GM19023 (cell line): ENCODE data around the gene CLDN9.

ENCODE experiments used
- ATAC-seq: cut with Tn5 transposase; IDR thresholded peaks from one replicate; pipeline ENCODE4 v1.9.1; 2021; ENCODE audit warnings: mild to moderate bottlenecking, moderate library complexity; ENCODE audit not compliant: unreplicated experiment

The CLDN9 gene, protein sequence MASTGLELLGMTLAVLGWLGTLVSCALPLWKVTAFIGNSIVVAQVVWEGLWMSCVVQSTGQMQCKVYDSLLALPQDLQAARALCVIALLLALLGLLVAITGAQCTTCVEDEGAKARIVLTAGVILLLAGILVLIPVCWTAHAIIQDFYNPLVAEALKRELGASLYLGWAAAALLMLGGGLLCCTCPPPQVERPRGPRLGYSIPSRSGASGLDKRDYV

DNA sequence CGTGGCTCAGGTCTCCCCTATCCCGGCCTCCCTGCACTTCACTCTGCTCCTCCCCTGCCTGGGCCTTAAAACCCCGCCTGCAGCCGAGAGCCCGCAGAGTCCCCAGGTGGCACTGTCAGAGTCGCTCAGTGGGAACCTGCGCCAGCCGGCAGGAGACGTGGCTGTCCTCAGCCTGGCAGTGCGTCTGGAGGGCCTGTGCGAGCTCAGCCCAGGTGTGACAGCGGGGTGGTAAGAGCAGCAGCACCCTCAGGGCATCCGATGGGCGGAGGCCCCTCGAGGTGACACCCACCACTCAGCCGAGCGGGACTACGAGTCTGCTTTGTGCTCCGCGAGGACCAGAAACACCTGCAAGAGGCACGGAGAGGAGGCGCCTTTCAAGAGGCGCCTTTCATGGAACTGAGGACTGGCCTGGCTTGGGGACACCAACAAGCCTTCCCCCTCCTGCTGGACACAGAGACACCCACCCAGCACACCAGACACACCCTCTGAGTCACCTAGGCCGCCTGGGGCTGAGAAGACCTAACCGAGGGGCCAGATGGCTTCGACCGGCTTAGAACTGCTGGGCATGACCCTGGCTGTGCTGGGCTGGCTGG, at the start of gene CLDN9:
Gene CLDN9 (plus strand): TSS at position 96 of the 593 bp plus-strand sequence. CDS start 440 bp downstream, at position 536.
- ATAC-seq: no peak

DNA sequence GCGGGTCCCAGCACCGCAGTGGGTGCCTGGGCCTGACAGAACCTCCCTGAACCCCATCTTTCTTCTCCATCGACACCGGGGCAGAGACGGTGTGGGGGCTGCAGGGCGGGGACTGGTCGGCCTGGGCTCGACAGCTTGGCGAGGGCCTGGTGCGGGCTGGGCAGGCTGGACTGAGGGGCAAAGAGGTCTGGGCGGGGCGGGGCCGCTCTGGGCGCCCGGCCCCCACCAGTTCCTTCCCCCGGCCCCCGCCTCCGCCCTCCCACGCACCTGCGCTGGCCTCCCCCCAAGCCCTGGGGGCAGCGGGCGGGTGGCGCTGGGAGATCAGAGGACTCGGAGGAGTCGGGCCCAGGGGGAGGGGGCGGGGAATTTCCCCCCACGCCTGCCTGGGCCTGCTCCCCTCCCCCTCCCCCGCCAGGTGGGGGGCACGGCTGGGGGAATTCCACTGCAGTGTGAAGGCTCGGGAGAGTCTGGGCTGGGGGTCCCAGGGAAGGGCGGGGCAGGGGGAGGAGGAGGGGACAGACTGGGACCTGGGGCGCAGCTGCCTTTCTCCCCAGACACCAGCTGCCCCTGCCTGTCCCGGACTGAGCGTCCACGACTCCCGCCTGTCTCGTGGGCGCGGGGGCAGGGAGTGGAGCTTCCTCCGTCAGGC, 49.5 kb upstream of the CLDN9 start:
- no peak for ATAC-seq

DNA sequence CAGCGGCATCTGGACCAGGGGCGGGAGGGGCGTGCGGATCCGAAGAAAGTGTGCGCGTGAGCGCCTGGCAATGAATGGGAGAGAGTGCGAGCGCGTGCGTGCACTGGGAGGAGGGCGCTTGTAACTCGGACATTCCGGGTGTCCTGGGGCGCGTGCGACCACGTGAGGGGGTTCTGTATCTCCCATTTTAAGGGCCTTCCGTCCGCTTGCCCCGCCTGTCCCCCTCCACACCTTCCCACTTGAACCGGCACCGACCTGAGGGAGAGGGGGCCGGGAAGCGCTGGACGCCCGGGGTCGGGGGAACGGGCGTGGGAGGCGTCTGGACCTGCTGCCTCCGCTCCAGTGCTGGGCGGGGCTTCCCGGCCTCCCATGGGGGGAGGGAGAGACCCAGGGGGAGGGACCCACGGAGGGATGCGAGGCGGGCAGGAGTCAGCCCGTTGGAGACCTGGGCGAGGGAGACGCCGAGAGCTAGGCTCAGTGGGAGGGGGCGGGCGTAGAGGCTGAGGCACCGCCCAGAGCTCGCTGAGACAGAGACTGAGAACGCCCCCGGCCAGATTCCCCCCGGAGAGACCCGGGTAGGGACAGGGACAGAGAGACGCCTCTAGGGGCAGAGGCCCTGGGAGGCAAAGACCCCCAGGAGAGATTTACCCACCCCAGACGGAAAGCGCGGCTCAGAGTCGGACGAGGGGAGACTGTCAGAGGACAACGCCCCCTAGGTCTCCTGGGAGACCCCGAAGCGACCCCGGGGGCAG, 48.8 kb upstream of the CLDN9 start, which contains the start of gene KREMEN2:
Gene KREMEN2 (plus strand): TSS at position 553 of the 752 bp plus-strand sequence. CDS start 246 bp downstream, outside the sequence.
- no peak for ATAC-seq

DNA sequence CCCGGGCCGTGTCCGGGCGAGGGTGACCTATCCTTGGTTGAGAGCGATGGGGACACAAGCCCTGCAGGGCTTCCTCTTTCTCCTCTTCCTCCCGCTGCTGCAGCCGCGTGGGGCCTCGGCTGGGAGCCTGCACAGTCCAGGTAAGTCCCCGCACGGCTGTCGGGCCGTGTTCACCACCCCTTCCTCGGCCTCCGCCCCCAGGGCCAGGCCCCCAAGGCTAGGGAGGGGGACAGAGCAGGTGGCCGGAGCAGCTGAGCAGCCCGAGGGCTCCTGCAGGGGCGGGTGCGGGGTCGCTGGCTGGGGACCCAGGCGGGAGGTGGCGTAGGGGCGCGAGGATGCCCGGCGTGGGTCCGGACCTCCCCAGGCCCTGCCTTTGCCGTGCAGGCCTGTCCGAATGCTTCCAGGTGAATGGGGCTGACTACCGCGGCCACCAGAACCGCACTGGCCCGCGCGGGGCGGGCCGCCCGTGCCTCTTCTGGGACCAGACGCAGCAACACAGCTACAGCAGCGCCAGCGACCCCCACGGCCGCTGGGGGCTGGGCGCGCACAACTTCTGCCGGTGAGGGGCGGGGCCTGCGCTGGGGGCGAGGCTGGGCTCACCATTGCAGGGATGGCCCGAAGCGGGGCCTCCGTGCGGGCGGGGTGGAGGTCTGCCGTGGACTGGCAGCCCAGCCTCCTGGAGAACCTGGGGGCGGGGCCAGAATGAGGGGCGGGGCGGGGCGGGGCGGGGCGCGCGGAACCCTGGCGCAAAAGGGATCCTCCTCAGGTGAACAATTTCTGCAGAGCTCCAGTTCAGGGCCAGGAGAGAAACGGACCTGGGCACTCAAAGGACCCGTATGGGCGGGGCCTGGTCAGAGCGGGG, 48.0 kb upstream of the CLDN9 start:
- no peak for ATAC-seq

DNA sequence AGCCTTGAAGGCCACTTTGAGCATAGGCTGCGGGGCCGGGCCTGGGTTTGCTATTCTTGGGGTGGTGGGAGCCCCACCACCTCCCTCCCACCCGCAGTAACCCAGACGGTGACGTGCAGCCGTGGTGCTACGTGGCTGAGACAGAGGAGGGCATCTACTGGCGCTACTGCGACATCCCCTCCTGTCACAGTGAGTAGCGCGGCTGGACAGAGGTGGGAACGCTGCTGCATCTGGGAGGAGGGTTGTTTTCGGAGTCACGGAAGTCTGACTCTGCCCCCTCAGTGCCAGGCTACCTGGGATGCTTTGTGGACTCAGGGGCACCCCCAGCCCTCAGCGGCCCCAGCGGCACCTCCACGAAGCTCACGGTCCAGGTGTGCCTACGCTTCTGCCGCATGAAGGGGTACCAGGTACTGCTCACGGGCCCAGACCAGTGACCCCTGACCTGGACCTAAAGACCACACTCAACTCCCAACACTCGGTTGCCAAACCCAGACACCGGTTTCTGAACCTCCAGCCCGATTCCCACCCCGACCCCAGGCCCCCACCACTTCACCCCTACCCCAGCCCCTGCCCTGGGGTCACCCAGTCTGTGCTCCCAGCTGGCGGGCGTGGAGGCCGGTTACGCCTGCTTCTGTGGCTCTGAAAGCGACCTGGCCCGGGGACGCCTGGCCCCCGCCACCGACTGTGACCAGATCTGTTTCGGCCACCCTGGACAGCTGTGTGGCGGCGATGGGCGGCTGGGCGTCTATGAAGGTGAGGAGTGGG, 46.5 kb upstream of the CLDN9 start:
- no peak for ATAC-seq

DNA sequence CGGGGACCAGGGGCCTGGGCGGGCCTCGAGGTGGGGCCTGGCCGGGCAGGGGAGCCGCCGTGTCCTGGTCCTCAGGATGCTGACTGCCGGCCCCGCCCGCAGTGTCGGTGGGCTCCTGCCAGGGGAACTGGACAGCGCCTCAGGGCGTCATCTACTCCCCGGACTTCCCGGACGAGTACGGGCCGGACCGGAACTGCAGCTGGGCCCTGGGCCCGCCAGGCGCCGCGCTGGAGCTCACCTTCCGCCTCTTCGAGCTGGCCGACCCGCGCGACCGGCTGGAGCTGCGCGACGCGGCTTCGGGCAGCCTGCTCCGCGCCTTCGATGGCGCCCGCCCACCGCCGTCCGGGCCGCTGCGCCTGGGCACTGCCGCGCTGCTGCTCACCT, 45.9 kb upstream of the CLDN9 start:
- no peak for ATAC-seq

DNA sequence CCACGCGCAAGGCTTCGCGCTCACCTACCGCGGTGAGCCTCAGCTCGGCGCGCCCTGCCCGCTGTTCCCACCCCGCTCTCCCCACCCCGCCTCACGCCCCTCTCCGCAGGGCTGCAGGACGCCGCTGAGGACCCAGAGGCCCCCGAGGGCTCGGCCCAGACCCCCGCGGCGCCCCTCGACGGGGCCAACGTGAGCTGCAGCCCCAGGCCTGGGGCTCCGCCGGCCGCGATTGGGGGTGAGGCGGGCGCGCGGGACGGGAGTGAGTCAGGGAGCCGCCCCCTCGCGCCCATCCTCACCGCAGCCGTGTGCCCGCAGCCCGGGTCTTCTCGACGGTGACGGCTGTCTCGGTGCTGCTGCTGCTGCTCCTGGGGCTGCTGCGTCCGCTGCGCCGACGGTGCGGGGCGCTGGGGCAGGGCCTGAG, 45.5 kb upstream of the CLDN9 start:
- ATAC-seq: no peak

DNA sequence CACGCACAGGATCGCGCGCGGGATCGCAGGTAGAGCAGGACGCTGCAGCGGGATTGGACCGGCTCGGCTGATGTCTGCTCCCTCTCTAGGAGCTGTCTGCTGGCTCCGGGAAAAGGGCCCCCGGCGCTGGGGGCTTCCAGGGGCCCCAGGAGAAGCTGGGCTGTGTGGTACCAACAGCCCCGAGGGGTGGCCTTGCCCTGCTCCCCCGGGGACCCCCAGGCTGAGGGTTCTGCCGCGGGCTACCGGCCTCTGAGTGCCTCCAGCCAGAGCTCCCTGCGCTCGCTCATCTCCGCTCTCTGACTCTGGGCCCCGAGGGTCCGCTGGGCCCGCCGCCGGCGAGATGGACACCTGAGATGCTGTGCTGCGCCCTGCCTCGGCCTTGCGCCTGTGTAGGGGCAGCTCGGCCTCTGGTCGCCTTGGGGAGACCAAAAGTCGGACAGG, 45.0 kb upstream of the CLDN9 start:
- no peak for ATAC-seq

DNA sequence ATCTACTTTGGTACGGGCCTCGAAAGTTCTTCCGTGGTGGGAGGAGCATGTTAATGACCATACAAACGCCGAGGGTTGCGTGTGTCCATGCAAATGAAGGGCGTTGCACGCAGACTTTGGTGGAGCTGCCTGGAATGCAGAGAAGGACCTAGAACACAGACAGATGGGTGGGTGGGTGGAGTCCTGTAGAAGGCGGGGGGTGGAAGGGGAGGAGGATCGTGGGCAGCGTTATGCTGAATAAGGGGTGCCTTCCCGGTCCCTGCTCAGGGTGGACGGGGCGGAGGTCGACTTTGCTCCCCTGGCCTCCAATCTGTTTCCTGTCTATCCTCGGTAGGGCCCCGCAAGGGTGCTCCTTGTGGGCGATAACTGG, 44.4 kb upstream of the CLDN9 start:
- ATAC-seq: peak; percentile 1

DNA sequence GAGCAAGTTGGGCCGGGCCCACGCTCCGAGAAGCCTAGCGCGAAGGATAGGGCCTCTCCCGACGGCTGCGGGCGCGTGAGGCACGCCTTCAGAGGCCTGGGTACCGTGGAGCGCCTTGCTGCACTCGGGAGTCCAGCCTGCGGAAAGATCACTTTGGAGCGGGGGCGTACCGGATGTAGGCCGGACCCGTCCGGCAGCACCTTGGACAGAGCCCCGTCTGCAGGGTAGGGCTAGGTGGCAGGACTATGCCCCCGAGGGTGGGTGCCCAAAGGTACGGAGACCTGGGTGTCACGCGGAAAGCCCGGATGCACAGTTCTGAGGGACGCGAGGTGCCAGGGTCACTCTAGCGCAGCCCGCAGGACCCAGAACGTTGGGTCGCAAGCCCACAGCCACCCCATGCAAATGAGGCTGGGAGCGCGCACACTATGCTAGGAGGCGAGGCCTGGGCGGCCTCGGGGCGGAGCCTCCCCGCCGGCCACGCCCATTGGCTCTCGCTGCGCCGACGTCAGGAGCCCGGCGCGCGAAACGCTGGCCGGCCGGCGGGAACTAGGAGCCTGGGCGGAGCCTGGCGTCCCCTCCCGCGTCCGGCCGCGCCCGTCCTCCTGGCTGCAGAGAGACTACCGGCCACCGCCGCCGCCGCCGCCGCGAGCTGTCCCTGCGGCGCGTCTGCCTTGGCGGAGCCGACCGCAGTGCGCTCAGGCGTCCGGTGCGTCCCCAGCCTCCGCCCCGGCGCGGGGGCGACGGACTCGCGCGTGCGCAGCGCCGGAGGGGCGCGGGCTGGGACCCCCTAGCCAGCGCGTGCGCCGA, 43.8 kb upstream of the CLDN9 start, which contains the start of gene PAQR4:
Gene PAQR4 (plus strand): TSS at position 611 of the 807 bp plus-strand sequence. CDS start 327 bp downstream, outside the sequence.
- ATAC-seq: peak; percentile 67

DNA sequence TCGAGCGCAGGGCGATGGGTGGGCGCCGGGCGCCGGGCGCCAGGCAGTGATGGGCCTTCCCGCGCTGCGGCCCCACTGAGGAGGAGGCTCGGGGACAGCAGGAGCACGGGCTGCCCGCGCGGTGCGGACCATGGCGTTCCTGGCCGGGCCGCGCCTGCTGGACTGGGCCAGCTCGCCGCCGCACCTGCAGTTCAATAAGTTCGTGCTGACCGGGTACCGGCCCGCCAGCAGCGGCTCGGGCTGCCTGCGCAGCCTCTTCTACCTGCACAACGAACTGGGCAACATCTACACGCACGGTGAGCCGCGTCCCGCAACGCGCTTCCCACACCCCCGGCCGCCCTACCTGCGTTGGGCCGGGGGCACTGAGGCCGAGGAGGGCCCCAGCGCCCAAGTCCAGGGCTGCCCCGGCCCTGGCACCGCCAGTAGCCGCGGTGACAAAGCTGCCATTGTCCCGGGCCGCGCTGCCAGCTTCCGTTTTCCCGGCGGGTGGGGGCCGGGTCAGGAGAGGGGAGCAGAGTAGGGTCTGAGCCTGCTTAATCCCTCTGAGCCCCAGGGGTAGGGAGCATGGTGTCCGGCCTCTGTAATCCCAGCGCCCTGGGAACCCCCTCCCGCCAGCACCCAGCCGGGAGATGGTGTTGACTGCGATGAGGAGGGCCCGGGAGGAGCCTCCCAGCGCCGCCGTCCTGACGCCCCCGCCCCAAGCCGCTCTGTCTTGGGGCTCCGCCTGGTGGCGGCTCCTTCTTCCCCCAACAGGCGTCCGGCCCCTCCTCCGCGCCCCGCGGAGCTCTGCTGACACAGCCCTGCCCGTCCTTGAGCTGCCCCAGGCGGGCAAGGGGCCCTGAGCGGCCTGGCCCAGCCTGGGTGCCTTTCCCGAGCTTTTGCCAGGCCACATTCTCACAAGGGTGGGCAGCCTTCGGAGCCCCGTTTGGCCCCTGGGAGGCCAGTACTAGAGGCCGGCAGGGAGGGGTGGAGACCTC, 42.9 kb upstream of the CLDN9 start:
- ATAC-seq: peak; percentile 38

DNA sequence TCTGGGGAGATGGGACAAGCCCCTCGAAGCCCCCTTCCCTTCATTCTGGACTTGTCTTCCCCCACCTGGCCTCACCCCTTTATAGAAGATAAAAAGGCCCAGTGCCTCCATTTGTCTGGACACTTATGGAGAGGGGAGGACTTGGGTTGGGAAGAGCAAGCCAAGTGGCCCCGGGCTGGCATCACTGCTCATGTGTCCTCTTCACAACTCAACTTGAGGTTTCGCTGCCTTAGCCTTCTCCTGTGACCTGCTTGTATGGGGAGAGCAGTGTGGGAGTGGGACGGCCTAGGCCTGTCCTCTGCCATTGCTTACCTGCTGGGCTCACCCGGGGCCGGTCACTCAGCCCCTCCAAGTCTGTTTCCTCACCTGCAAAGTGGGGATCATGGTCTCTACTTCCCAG, 42.2 kb upstream of the CLDN9 start:
- ATAC-seq: no peak

DNA sequence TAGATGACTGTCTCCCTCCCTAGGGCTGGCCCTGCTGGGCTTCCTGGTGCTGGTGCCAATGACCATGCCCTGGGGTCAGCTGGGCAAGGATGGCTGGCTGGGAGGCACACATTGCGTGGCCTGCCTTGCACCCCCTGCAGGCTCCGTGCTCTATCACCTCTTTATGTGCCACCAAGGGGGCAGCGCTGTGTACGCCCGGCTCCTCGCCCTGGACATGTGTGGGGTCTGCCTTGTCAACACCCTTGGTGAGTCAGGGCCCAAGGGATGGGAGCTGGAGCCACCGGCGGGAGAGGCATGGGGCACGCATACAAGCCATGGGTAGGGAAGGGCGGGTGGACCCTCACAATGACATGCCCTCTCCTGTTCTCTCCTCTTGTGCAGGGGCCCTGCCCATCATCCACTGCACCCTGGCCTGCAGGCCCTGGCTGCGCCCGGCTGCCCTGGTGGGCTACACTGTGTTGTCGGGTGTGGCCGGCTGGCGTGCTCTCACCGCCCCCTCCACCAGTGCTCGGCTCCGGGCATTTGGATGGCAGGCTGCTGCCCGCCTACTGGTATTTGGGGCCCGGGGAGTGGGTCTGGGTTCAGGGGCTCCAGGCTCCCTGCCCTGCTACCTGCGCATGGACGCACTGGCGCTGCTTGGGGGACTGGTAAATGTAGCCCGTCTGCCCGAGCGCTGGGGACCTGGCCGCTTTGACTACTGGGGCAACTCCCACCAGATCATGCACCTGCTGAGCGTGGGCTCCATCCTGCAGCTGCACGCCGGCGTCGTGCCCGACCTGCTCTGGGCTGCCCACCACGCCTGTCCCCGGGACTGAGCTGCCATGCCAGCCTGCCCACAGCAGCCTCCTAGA, 41.4 kb upstream of the CLDN9 start:
- ATAC-seq: no peak

DNA sequence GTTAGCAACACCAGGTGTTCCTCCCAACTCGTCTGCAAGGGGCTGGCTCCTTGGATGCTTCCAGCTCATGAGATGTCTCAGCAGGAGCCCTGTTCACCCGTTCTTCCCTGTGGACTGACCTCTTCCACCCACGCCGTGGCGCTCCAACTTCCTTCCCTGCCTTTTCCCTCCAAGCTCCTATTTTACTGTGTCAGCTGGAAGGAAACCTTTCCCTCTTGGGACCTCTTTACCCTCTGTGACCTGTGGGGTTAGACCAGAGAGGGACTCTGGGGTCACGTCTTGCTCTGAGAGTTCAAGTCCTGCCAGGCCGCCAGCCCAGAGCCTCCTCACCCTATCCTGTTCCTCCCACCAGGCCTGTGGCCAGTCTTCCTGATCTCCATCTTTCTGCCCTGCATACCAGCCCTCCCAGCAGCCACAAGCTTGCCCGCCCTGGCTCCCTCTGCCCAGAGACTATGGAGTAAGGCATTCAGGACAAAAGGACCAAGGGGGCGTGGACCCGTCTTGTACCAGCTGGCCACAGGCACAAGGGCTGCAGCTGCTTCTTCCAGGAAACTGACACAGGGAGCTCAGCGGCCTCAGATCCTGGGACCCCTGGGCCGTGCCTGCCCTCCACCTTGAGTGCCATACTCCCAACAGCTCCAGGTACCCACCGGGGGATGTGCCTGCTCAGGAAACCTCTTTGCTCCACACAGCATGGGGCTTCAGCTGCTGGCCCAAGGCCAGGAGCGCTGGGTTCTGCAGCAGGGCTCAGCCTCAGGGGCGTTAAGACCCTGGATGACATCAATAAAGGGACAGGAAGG, 40.5 kb upstream of the CLDN9 start:
- no peak for ATAC-seq

DNA sequence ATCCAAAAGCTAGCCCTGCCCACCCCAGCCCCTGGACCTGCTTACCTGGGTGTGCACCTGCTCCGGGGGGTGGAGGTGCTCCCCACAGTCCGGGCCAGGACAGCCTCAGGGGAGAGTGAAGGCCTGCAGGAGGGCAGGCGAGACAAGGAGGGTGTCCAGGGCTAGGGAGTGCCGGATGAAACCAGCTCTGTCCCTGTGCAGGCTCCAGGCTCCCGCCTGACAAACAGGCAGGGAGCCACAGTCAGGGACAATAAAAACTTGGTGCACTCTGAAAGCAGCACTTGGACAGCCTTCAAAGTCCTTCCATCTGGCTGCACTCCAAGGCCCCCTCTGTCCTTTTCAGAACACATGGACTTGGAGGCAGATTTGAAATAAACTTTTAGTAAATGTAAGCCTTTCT, 39.6 kb upstream of the CLDN9 start:
- ATAC-seq: no peak
